ENCODE results near the gene ARFGAP1. TPM values are rescaled to one million over a fixed set of nuclear protein-coding genes. Genes with fewer than 3 reads are reported as not detected.

Gene ARFGAP1
- total and polyA plus RNA-seq, 2 donors (not counting 3 experiments of a cell fraction or from before 2014, with no cell fraction given), result 93.7 to 126 TPM

- no peak for TF ChIP-seq MYC (IDR thresholded peaks at IDR 0.05; ENCODE audit: low read depth, low read length)
- TF ChIP-seq CTCF (IDR thresholded peaks at IDR 0.05; ENCODE audit: extremely low read depth in 1 of 2, insufficient read depth in 1 of 2, low read depth in 1 of 2, low read length in 2 of 2), result no peak
- no peak for TF ChIP-seq POLR2A (IDR thresholded peaks at IDR 0.05; ENCODE audit: low read depth, low read length)
- no peak overlapping the region for H3K4me2 ChIP-seq (ENCODE audit: insufficient read depth, low read length)
- no peak overlapping the region for H3K9ac ChIP-seq (replicated peaks; ENCODE audit: extremely low read depth, insufficient read depth, low read length)
- no peak overlapping the region for H3K27ac ChIP-seq (ENCODE audit: insufficient read depth, low read depth, low read length)
- ChIA-PET POLR2A (no interaction called here), CTCF (interaction anchor here (0.7 to 1.8 kb wide), 2 partner anchors 68 to 90 kb away, joined by 3 to 9 read pairs (median 3); no protein-coding TSS in a partner anchor)
- FAIRE-seq, result no peak
- H3K36me3 ChIP-seq (ENCODE audit: control insufficient read depth in 2 of 2, extremely low read depth in 1 of 2, insufficient read depth in 2 of 2, low read length in 2 of 2), result no peaks in the 10 kb centered on the region
- no peaks in the 10 kb centered on the region for H3K4me1 ChIP-seq (ENCODE audit: control insufficient read depth, extremely low read depth, insufficient read depth, low read length)
- H3K4me3 ChIP-seq (replicated peaks in 1 of 3; ENCODE audit: insufficient read depth in 1 of 3, low read depth in 1 of 3, low read length in 3 of 3), result no peak overlapping the region
- intact Hi-C loops (cut with micrococcal nuclease), result no loop called here
- H2AFZ ChIP-seq (ENCODE audit: low read depth, low read length), result no peak overlapping the region
- no peaks in the 10 kb centered on the region for H3K27me3 ChIP-seq (ENCODE audit: control insufficient read depth in 2 of 2, insufficient read depth in 2 of 2, low read length in 2 of 2)
- H3K9me1 ChIP-seq (replicated peaks; ENCODE audit: control insufficient read depth, extremely low read depth, insufficient read depth, low read length), result no peaks in the 10 kb centered on the region
- no peak for DNase-seq (ENCODE audit: low read depth, low spot score)
- BruUV-seq (replicated peaks), result no TSS peak
- H4K20me1 ChIP-seq (replicated peaks; ENCODE audit: control insufficient read depth, extremely low read depth, insufficient read depth, low read length), result no peaks in the 10 kb centered on the region
- dilution Hi-C loops (cut with MboI; ENCODE audit: extremely low pct_ligation_motif_present, low sequenced_read_pairs), result no loop called here
- no peaks in the 10 kb centered on the region for H3K9me3 ChIP-seq (replicated peaks; ENCODE audit: control insufficient read depth, insufficient read depth, low read length)
- H3K79me2 ChIP-seq (ENCODE audit: control insufficient read depth, insufficient read depth, low read length), result no peaks in the 10 kb centered on the region
These were observed 40.9 kb downstream of the ARFGAP1 start for GRCh38 chr20:63313349-63314014.

- H3K4me3 ChIP-seq (replicated peaks in 1 of 3; ENCODE audit: insufficient read depth in 1 of 3, low read depth in 1 of 3, low read length in 3 of 3), result no peak overlapping the region
- H2AFZ ChIP-seq (ENCODE audit: low read depth, low read length), result no peak overlapping the region
- no peaks in the 10 kb centered on the region for H3K9me1 ChIP-seq (replicated peaks; ENCODE audit: control insufficient read depth, extremely low read depth, insufficient read depth, low read length)
- H3K79me2 ChIP-seq (ENCODE audit: control insufficient read depth, insufficient read depth, low read length), result no peaks in the 10 kb centered on the region
- no peak overlapping the region for H3K27ac ChIP-seq (ENCODE audit: insufficient read depth, low read depth, low read length)
- POLR2A ChIA-PET, result no interaction called here
- dilution Hi-C loops (cut with MboI; ENCODE audit: extremely low pct_ligation_motif_present, low sequenced_read_pairs) (no loop called here), intact Hi-C loops (cut with micrococcal nuclease) (no loop called here)
- no peak for DNase-seq (ENCODE audit: low read depth, low spot score)
- no peak overlapping the region for H3K9ac ChIP-seq (replicated peaks; ENCODE audit: extremely low read depth, insufficient read depth, low read length)
- H3K4me1 ChIP-seq (ENCODE audit: control insufficient read depth, extremely low read depth, insufficient read depth, low read length), result no peaks in the 10 kb centered on the region
- no peak overlapping the region for H3K4me2 ChIP-seq (ENCODE audit: insufficient read depth, low read length)
- CTCF ChIA-PET, result interaction anchor here (0.8 to 1.8 kb wide), 2 partner anchors 68 to 91 kb away, joined by 3 to 9 read pairs; no protein-coding TSS in a partner anchor
- no peaks in the 10 kb centered on the region for H3K27me3 ChIP-seq (ENCODE audit: control insufficient read depth in 2 of 2, insufficient read depth in 2 of 2, low read length in 2 of 2)
- no peak for TF ChIP-seq MYC (IDR thresholded peaks at IDR 0.05; ENCODE audit: low read depth, low read length)
- no peak for TF ChIP-seq POLR2A (IDR thresholded peaks at IDR 0.05; ENCODE audit: low read depth, low read length)
- no peak for TF ChIP-seq POLR2AphosphoS5 (IDR thresholded peaks at IDR 0.05; ENCODE audit: insufficient read depth, low read depth, low read length)
- no peak for TF ChIP-seq EZH2 (IDR thresholded peaks at IDR 0.05; ENCODE audit: borderline replicate concordance, low read depth, low read length, severe bottlenecking)
- no peak for TF ChIP-seq GATA2 (IDR thresholded peaks at IDR 0.05; ENCODE audit: insufficient read depth, insufficient read length, low read depth, low read length)
- no peak for TF ChIP-seq JUN (IDR thresholded peaks at IDR 0.05; ENCODE audit: borderline replicate concordance, insufficient read depth, insufficient read length, low read depth)
- TF ChIP-seq FOS (IDR thresholded peaks at IDR 0.05; ENCODE audit: borderline replicate concordance, insufficient read depth, low read length), result no peak
- no peak for TF ChIP-seq CTCF (IDR thresholded peaks at IDR 0.05; ENCODE audit: extremely low read depth in 1 of 2, insufficient read depth in 1 of 2, low read depth in 1 of 2, low read length in 2 of 2)
- TF ChIP-seq MAX (IDR thresholded peaks at IDR 0.05; ENCODE audit: insufficient read depth, insufficient read length), result no peak
- FAIRE-seq, result no peak
- H4K20me1 ChIP-seq (replicated peaks; ENCODE audit: control insufficient read depth, extremely low read depth, insufficient read depth, low read length), result no peaks in the 10 kb centered on the region
- no TSS peak for BruUV-seq (replicated peaks)
- no peaks in the 10 kb centered on the region for H3K36me3 ChIP-seq (ENCODE audit: control insufficient read depth in 2 of 2, extremely low read depth in 1 of 2, insufficient read depth in 2 of 2, low read length in 2 of 2)
- no peaks in the 10 kb centered on the region for H3K9me3 ChIP-seq (replicated peaks; ENCODE audit: control insufficient read depth, insufficient read depth, low read length)
These were observed 41.4 kb downstream of the ARFGAP1 start for GRCh38 chr20:63314015-63314471.
